Measurements from ENCODE around the gene RANBP17. TPM values are rescaled to one million over a fixed set of nuclear protein-coding genes. Genes with fewer than 3 reads are reported as not detected.

The RANBP17 gene
- polyA plus RNA-seq, 1 of the 3 experiments (the other 2 are of a cell fraction) = 6.0 TPM

- H3K27ac ChIP-seq (ENCODE audit: low read depth in 2 of 2, low read length in 1 of 2) = no peak overlapping the region
- POLR2A ChIA-PET = no interaction called here
These were observed 4.8 kb upstream of the RANBP17 start for GRCh38 chr5:170857066-170857465.

DNA sequence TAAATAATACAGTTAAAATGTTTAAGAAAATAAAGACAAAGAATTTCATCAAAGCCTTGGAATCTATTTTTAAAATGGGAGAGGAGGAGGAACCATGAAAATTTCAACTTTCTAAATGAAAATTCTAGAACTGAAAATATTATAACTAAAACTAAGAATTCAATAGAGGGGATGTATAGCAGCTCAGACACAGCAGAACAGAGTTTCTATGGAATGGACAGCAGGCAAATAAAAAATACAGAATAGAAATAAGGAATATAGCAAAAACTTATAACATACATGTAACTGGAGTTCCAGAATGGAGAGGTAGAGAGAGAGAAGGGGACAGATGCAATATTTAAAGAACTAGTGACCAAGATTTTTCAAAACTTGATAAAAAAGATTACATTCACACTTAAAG, 1.4 kb upstream of the RANBP17 start:
- Histone ChIP-seq H3K4me3 (ENCODE audit: low read depth in 2 of 2, low read length in 1 of 2) (no peak overlapping the region), H3K9me2 (no peaks in the 10 kb centered on the region), H3K36me3 (replicated peaks in 1 of 2; ENCODE audit: control insufficient read depth in 1 of 2, insufficient read depth in 2 of 2, low read length in 1 of 2) (no peaks in the 10 kb centered on the region), H3K9me3 (peaks cover 12% of the 10 kb centered on the region), H3K4me1 (ENCODE audit: control insufficient read depth in 1 of 2, insufficient read depth in 2 of 2, low read depth in 1 of 2, low read length in 1 of 2) (peaks cover 0 to 3% of the 10 kb centered on the region in 2 experiments; a peak in 2 of 4 replicates), H2AFZ (ENCODE audit: low read depth) (no peak overlapping the region), H3K27me3 (ENCODE audit: insufficient read depth) (no peaks in the 10 kb centered on the region), H3K4me2 (no peak overlapping the region), H3K27ac (ENCODE audit: low read depth in 2 of 2, low read length in 1 of 2) (no peak overlapping the region), H3F3A (replicated peaks; ENCODE audit: insufficient read depth) (peaks cover 7% of the 10 kb centered on the region), H3K9ac (no peak overlapping the region), H3K79me2 (ENCODE audit: insufficient read depth) (peaks cover 22% of the 10 kb centered on the region; the same call in 1 of the 2 replicates), H4K20me1 (ENCODE audit: insufficient read depth) (no peaks in the 10 kb centered on the region)
- CTCF ChIA-PET = no interaction called here
- no peak for TF ChIP-seq FOXJ3 (CRISPR knock-in tag; IDR thresholded peaks at IDR 0.05)
- TF ChIP-seq MEF2A (IDR thresholded peaks at IDR 0.05; ENCODE audit: borderline replicate concordance, low read depth) = no peak
- TF ChIP-seq TAF1 (IDR thresholded peaks at IDR 0.05; ENCODE audit: borderline replicate concordance, low read depth, low read length) = no peak
- TF ChIP-seq TEAD4 (IDR thresholded peaks at IDR 0.05; ENCODE audit: borderline replicate concordance, insufficient read depth) = no peak
- TF ChIP-seq, protein P1, sequence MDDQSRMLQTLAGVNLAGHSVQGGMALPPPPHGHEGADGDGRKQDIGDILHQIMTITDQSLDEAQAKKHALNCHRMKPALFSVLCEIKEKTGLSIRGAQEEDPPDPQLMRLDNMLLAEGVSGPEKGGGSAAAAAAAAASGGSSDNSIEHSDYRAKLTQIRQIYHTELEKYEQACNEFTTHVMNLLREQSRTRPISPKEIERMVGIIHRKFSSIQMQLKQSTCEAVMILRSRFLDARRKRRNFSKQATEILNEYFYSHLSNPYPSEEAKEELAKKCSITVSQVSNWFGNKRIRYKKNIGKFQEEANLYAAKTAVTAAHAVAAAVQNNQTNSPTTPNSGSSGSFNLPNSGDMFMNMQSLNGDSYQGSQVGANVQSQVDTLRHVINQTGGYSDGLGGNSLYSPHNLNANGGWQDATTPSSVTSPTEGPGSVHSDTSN (IDR thresholded peaks at IDR 0.05) = no peak
- TF ChIP-seq, protein P2, sequence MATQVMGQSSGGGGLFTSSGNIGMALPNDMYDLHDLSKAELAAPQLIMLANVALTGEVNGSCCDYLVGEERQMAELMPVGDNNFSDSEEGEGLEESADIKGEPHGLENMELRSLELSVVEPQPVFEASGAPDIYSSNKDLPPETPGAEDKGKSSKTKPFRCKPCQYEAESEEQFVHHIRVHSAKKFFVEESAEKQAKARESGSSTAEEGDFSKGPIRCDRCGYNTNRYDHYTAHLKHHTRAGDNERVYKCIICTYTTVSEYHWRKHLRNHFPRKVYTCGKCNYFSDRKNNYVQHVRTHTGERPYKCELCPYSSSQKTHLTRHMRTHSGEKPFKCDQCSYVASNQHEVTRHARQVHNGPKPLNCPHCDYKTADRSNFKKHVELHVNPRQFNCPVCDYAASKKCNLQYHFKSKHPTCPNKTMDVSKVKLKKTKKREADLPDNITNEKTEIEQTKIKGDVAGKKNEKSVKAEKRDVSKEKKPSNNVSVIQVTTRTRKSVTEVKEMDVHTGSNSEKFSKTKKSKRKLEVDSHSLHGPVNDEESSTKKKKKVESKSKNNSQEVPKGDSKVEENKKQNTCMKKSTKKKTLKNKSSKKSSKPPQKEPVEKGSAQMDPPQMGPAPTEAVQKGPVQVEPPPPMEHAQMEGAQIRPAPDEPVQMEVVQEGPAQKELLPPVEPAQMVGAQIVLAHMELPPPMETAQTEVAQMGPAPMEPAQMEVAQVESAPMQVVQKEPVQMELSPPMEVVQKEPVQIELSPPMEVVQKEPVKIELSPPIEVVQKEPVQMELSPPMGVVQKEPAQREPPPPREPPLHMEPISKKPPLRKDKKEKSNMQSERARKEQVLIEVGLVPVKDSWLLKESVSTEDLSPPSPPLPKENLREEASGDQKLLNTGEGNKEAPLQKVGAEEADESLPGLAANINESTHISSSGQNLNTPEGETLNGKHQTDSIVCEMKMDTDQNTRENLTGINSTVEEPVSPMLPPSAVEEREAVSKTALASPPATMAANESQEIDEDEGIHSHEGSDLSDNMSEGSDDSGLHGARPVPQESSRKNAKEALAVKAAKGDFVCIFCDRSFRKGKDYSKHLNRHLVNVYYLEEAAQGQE (IDR thresholded peaks at IDR 0.05; ENCODE audit: low read depth, low read length) = no peak
- no peak for DNase-seq
- POLR2A ChIA-PET = no interaction called here

More at GRCh38 chr5:170857066-170857465, 4.8 kb upstream of the RANBP17 start:
- Histone ChIP-seq H3K9me3 (peaks cover 12% of the 10 kb centered on the region), H3K9ac (no peak overlapping the region), H3K4me3 (ENCODE audit: low read depth in 2 of 2, low read length in 1 of 2) (no peak overlapping the region), H3F3A (replicated peaks; ENCODE audit: insufficient read depth) (peaks cover 7% of the 10 kb centered on the region), H3K36me3 (replicated peaks in 1 of 2; ENCODE audit: control insufficient read depth in 1 of 2, insufficient read depth in 2 of 2, low read length in 1 of 2) (no peaks in the 10 kb centered on the region), H2AFZ (ENCODE audit: low read depth) (no peak overlapping the region), H3K27me3 (ENCODE audit: insufficient read depth) (no peaks in the 10 kb centered on the region), H3K4me1 (ENCODE audit: control insufficient read depth in 1 of 2, insufficient read depth in 2 of 2, low read depth in 1 of 2, low read length in 1 of 2) (no peaks in the 10 kb centered on the region), H3K4me2 (no peak overlapping the region), H3K79me2 (ENCODE audit: insufficient read depth) (no peaks in the 10 kb centered on the region), H3K9me2 (no peaks in the 10 kb centered on the region), H4K20me1 (ENCODE audit: insufficient read depth) (no peaks in the 10 kb centered on the region)
- TF ChIP-seq JUND (IDR thresholded peaks at IDR 0.05) (no peak), MEF2A (IDR thresholded peaks at IDR 0.05; ENCODE audit: borderline replicate concordance, low read depth) (no peak), TEAD4 (IDR thresholded peaks at IDR 0.05; ENCODE audit: borderline replicate concordance, insufficient read depth) (no peak), TCF12 (IDR thresholded peaks at IDR 0.05) (no peak), FOXM1 (IDR thresholded peaks at IDR 0.05; ENCODE audit: low read depth) (no peak)
- TF ChIP-seq, protein P3, sequence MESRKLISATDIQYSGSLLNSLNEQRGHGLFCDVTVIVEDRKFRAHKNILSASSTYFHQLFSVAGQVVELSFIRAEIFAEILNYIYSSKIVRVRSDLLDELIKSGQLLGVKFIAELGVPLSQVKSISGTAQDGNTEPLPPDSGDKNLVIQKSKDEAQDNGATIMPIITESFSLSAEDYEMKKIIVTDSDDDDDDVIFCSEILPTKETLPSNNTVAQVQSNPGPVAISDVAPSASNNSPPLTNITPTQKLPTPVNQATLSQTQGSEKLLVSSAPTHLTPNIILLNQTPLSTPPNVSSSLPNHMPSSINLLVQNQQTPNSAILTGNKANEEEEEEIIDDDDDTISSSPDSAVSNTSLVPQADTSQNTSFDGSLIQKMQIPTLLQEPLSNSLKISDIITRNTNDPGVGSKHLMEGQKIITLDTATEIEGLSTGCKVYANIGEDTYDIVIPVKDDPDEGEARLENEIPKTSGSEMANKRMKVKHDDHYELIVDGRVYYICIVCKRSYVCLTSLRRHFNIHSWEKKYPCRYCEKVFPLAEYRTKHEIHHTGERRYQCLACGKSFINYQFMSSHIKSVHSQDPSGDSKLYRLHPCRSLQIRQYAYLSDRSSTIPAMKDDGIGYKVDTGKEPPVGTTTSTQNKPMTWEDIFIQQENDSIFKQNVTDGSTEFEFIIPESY (IDR thresholded peaks at IDR 0.05; ENCODE audit: borderline replicate concordance, low read depth) = no peak
- CTCF ChIA-PET = no interaction called here
- 66% methylated on average over 2 of the region's 2 CpGs for WGBS (ENCODE audit: low lambda C conversion rate)
- no peak for DNase-seq

All from SK-N-SH (cell line).